ENCODE data around the gene CBX2.
A peak's percentile ranks its signal among the peaks of the same experiment; 100 is the strongest.

CBX2 gene

GRCh38 chr17:79801156-79802038 is 23.4 kb downstream of the CBX2 start:
- no peak for DNase-seq

DNA sequence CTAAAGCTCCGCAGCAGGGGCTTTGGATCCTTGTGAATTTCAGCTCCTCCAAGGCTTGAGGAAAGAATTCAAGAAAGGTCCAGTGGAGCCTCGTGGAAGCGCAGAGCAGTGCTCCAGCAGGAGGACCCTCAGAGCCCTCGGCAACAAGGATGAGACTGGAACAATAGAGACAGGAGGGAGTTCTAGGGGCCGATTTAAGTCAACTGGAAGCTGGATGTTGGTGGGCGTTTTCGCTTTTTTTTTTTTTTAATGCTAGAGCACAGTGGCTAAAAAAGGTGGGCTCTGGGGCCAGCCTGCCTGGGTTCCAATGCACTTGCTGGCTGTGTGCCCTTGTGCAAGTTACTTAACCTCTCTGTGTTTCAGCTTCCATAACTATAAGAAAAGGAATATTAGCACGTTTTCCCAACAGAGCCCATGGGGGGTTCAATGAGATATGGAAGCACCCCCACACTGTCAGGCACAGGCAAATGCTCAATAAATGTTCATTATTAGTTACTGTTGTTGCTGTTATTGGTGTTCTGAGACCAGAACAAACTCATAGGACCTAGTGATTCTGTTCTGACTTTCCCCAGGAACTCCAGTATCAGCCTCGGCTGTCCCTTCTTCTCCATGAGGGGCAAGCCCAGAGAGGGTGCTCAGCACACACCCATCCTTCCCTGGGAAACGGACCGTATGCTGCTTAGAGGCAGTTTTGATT is 24.2 kb downstream of the CBX2 start:
- DNase-seq = no peak

DNA sequence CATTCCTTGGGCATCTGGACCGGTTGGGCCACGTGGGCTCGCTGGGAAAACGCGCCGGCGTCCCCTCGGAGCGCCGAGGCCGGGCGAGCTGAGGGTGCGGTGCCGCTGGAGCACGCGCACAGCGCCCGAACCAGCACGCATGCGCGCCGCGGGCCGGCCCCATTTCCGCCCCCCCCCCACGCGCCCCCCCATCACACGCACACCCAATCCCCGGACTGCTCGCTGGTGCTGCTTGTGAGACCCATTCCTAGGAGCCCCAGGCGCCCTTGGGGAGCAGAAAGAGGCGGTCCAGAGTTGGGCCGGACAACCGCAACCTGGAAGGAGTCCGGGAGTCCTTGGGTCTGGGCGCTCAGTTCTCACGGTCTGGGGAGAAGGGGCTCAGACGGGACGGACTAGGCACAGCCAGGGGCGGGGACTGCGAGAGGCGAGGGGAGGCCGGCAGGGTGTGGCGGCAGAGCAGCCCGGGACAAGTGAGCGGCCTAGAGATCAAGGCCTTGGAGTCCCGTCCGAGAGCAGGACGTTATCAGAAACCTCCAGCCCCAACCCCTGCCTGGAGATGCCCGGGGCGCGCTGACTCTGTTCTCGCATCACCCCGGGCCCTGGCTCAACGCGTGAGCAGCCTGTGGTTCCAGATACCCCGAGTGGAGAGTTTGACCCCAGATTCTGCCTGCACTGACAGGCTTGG is 24.9 kb downstream of the CBX2 start:
- no peak for DNase-seq

DNA sequence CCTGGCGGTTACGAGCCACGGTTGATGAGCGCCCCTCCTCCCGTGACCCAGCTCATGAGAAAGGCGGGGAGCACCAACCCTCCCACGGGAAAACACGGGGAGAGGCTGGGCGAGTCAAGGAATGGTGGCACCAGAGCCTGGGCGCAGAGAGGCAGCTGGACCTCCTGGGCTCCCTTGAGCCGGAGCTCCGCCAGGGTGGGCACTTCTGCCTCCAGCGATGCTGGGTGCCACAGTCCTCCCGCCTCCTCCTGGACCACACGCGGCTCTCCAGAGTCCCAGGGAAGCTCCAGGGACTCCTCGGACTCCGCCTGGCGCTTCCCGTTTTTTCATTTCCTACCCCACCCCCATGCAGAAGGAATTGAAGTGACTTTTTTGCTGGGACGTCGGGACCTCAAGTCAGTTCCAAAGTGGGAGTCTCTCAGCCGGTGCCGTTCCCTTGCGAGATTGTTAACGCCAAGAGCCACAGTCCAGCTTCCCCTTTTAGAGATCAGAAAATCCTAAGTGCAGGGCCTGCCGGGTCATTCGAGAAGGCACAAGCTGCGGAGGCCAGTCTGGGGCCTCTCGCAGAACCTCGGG is 25.6 kb downstream of the CBX2 start:
- no peak for DNase-seq

- DNase-seq = no peak
Measured at GRCh38 chr17:79803997-79804855, 26.3 kb downstream of the CBX2 start.

GRCh38 chr17:79804856-79805696 is 27.1 kb downstream of the CBX2 start:
- DNase-seq = no peak

DNA sequence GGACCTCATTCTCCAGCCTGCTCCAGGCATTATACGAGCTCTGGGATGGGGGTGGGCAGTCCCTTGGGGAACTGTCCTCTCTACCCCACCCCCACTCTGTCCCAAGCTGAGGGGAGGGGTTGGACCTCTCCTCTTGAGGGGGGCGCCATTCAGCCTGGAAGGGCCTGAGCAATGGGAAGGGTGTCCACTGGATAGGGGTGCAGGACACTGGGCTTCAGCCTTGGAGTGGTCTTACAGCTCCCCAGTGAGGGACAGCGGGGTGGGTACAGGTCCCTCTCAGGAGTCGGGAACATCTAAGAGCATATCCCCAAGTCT is 28.5 kb downstream of the CBX2 start:
- no peak for DNase-seq

GRCh38 chr17:79806863-79807720 is 29.1 kb downstream of the CBX2 start:
- DNase-seq = no peak

- DNase-seq = peak; percentile 36
Measured at GRCh38 chr17:79808763-79809529, 31.0 kb downstream of the CBX2 start.

GRCh38 chr17:79809530-79810129 is 31.7 kb downstream of the CBX2 start:
- no peak for DNase-seq

DNA sequence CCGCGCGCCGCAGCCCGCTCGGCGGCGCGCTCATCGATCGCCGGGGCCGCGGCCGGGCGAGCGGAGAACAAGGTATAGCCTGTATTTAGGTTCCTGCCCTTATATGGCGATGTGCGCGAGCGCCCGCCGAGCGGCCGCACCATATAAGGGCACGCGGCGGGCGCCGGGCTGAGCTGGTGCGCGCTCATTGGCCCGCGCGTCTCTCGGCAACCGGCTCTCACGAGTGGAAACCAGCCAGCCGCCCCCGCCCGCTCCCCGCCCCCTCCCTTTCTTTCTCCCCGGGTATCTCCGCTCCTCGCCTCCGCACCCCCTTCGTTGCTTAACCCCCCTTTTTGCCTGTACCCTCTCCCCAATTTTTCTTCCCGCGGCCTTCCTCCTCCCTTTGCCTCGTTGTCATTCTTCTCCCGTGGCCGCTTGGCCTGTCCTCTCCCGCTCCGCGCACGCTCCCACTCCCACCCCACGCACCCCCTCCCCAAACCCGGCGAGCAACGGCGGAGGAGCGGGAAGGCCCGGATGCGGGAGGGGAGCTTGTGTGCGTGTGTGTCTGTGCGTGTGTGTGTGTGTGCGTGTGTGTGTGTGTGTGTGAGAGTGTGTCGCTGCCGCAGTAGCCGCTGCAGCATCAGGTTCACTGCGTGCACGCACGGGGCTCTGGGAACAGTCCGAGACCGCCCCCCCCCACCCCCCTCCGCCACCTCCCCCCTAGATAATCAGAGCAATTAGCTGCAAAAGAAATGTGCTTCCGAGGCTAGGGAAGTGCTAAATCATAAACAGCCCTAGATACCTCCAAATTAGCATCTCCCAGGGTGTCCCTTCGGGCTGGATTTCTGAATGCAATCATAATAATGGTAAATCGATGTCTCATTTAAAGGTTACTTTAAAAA is 32.4 kb downstream of the CBX2 start:
- DNase-seq = peak; percentile 69

DNA sequence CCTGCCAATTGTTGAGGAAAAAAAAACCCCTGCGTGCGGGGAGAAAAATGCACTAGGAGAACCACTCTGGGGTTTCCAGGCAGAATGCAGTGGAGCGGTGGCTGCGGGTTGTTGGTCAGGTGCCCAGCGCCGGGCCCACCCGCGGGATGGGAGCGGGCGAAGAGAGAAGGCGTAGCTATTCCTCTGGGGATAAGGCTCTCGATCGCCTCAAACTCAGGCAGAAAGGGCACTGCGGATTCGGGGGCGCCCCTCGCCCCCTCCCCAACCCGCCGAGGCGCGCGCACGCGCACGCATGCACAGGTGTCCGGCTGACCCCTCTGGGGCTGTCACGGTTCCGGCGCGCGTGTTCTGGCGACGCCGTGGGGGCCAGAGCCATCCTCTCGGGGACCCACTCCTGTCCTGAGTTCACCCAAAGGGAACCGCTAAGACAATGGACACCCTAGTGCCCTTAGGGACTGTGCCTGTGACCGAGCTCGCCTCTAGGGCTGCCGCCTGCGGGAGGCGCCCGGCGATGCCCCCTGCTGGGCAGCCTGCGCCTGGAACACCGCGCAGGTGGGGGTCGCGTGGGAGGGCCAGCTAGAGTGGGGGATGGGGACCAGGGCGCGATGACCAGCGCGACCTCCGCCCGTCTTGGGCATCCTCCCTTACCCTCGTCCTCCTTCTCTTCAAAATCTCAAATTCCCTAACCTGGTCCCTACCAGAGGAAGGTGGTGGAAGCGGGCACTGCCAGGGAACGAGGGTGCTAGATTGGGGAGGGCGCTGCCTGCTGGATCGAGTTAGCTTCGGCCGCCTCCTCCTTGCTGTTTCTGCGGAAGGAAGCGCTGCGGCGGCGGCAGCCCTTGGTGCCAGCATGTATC is 33.3 kb downstream of the CBX2 start:
- no peak for DNase-seq

DNA sequence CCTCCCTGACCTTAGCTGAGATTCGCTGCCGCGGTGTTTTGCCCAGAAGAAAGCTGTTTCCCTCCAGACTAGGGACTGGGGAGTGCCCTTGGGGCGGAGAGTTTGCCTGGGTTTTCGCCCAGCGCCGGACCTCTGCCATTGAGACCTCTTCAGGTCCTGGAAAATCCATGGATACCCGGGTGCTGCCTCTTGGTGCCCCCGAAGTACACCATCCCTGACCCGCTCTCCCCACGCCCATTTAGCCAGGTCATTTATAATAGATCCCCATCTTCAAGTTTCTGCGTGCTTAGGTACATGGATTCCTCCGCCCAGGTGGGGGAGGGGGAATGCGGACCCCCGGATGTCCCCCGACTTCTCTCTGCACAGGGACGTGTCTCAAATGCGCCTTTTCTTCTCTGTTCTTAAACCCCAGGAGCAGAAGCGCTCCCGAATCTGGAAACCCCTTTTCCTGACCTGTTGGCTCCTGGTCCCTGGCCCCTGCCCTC is 34.0 kb downstream of the CBX2 start:
- no peak for DNase-seq

DNA sequence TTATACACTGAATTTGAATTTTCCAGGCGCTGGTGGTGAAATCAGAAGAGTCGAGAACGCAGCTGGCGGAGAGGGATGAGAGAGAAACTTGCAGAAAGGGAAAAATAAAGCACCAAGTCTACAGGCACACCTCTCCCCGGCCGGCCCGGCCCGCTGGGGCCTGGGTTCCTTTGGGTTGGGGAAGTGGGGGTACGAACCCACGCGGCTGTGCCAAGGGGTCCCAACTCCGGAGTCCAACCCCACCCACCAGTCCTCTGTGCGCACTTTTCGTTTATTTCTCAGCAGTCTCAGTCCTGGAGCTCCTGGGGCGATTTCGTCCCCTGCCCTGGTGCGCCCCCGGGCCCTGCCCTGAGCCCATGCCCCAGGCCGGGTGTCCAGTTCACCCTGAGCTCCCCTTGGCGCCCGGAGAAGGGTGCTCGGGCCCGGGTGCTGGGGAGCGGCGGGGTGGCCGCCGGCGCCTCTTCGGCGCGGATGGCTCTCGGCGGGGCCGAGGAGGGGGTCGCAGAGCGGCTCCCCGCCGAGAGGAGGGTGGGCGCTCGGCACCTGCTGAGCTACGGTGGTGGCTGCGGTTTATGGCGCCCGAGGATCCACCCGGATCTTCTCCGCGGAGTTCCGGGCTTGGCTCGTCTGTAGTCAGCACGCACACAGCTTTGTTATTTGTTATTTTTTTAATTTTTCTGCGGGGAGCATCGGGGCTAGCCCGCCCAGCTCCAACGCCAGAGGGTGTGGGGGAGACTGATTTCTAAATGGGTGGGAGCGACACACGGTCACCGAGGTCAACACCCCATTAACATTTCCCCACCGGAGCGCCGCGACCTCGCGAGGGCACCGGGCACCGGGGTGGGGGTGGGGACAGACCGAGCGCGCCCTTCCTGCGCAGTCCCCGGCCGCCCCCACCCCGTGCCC is 34.7 kb downstream of the CBX2 start:
- DNase-seq = no peak

DNA sequence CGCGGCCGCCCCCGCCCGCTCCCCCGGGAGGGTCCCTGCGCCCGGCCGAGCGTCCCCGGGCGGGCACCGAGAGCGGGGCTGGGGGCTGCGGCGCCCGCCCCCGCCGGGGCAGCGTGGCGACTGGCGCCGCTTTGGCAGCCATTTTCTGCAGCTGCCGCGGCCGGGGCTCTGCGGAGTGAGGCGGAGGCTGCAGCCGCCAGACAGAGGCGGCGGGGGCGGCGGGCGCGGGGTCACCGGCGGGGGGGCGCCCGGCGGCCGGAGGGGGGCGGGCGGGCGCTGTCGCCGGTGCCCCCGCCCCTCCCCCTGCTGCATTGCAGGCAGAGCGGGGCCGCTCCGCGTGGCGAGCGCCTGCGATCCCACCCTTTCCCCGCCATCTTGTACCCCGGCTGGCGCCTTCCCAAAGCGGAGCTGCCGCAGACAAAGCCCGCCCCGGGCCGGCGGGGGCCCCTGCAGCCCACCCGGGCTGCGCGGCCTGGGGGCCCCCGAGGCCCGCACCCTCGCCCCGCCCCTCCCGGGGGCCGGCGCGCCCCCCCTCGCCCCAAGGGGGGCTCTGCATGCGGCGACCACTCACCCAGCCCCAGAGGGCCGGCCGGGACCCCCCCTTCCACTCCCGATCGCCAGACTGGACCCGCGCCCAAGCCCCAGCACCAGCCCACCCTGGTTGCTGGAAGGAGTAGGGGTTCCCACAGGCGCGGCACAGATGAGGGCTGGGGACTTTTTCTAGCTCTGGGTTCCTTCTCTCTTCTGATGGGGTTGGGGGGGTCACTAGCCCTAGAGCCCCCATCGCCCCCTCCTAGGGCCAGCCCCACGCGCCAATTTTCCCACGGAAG is 35.6 kb downstream of the CBX2 start:
- DNase-seq = no peak
